H1 (cell line): ENCODE results near the gene ADD1. TPM values are rescaled to one million over a fixed set of nuclear protein-coding genes. Genes with fewer than 3 reads are reported as not detected.
A peak's percentile ranks its signal among the peaks of the same experiment; 100 is the strongest.

Experiments used
- CEBPB ChIP-seq: IDR thresholded peaks from 2 replicates; pipeline ENCODE4 v1.6.1; 2012; ENCODE audit warnings: low read depth, low read length
- CHD1 ChIP-seq: IDR thresholded peaks from 2 replicates; pipeline ENCODE4 v1.6.1; 2012; ENCODE audit warnings: low read depth, low read length, improper control_type of control experiment
- CTBP2 ChIP-seq: IDR thresholded peaks from 2 replicates; pipeline ENCODE4 v1.7.0; 2011; ENCODE audit warnings: borderline replicate concordance, mild to moderate bottlenecking, moderate library complexity, mixed read lengths, low read length; ENCODE audit not compliant: insufficient read depth, insufficient read length
- JUN ChIP-seq: IDR thresholded peaks from 2 replicates; pipeline ENCODE4 v1.6.1; 2011; ENCODE audit warnings: low read depth, mild to moderate bottlenecking, improper control_type of control experiment, low read length
- PHF8 ChIP-seq: fragments of 200-600 bp; sonication (generic); conservative IDR thresholded peaks from 2 replicates; pipeline ENCODE4 v1.7.1; 2012; ENCODE audit warnings: low read depth, mild to moderate bottlenecking, inconsistent platforms, low read length, moderate library complexity
- POLR2A ChIP-seq, 2 experiments: IDR thresholded peaks; 1 replicate in 1 of 2; 2 replicates in 1 of 2; pipeline ENCODE4 v1.6.1; 2011; ENCODE audit warnings: low read depth in 2 of 2, low read length in 2 of 2, mild to moderate bottlenecking in 2 of 2; ENCODE audit errors: control extremely low read depth in 1 of 2
- RNF2 ChIP-seq: fragments of 200-900, 300-1000 bp; sonication (generic); IDR thresholded peaks from 2 replicates; pipeline ENCODE4 v1.7.1; 2016; ENCODE audit warnings: borderline replicate concordance, low read depth, mild to moderate bottlenecking, antibody characterized with exemption, low read length; ENCODE audit not compliant: poor library complexity, severe bottlenecking; ENCODE audit errors: missing control alignments
- SIX5 ChIP-seq: IDR thresholded peaks from 2 replicates; pipeline ENCODE4 v1.6.1; 2011; ENCODE audit warnings: mild to moderate bottlenecking, low read depth, low read length
- SP2 ChIP-seq: IDR thresholded peaks from 2 replicates; pipeline ENCODE4 v1.6.1; 2012; ENCODE audit warnings: mild to moderate bottlenecking, low read length, inconsistent platforms
- TCF12 ChIP-seq: IDR thresholded peaks from 2 replicates; pipeline ENCODE4 v1.6.1; 2011; ENCODE audit warnings: low read depth, mild to moderate bottlenecking, low read length
- polyA plus RNA-seq, 7 experiments: library from polyadenylated mRNA; depleted of rRNA in 3 of 7; stranded (reverse) in 5 of 7; unstranded in 2 of 7; fragments of >200 nt in 5 of 7; fragments of 200-250 nt in 2 of 7; gene quantifications; 1 replicate in 5 of 7; 2 replicates in 1 of 7; 4 replicates in 1 of 7; pipeline versions ENCODE4 v1.2.1 to v1.2.3, GENCODE V29; 2011 to 2013; ENCODE audit warnings: missing spikeins in 2 of 7, mixed read lengths in 2 of 7
- total RNA-seq: library from RNA; stranded (reverse); fragmentation: NEBNext Ultra II Directional; extraction: Animal tissue kit (Norgen Biotek cat#: 25700); gene quantifications from 2 replicates; pipeline ENCODE4 v1.2.1, GENCODE V29; 2021
- TF ChIP-seq, protein P1 (sequence below): IDR thresholded peaks from 2 replicates; pipeline ENCODE4 v1.6.1; 2011; ENCODE audit warnings: low read depth, mild to moderate bottlenecking, low read length; ENCODE audit not compliant: insufficient read depth
- TF ChIP-seq, protein P2 (sequence below): IDR thresholded peaks from 2 replicates; pipeline ENCODE4 v1.6.1; 2012; ENCODE audit warnings: low read length, inconsistent platforms

ADD1 gene
- total and polyA plus RNA-seq, 2 of the 8 experiments (the other 6 are each of a cell fraction or from before 2014, with no cell fraction given), result 113 to 143 TPM

- TF ChIP-seq TCF12, result 0 out of 2 replicates have a peak, but pooled peaks have one; percentile 7
- no peak for TF ChIP-seq CEBPB
- TF ChIP-seq, protein P1, sequence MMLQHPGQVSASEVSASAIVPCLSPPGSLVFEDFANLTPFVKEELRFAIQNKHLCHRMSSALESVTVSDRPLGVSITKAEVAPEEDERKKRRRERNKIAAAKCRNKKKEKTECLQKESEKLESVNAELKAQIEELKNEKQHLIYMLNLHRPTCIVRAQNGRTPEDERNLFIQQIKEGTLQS, result 0 out of 2 replicates have a peak, but pooled peaks have one; percentile 39
- TF ChIP-seq, protein P2, sequence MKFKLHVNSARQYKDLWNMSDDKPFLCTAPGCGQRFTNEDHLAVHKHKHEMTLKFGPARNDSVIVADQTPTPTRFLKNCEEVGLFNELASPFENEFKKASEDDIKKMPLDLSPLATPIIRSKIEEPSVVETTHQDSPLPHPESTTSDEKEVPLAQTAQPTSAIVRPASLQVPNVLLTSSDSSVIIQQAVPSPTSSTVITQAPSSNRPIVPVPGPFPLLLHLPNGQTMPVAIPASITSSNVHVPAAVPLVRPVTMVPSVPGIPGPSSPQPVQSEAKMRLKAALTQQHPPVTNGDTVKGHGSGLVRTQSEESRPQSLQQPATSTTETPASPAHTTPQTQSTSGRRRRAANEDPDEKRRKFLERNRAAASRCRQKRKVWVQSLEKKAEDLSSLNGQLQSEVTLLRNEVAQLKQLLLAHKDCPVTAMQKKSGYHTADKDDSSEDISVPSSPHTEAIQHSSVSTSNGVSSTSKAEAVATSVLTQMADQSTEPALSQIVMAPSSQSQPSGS, result peak; percentile 79; the same call in 1 of the 2 replicates
- TF ChIP-seq POLR2A (IDR thresholded peaks at IDR 0.05; ENCODE audit: control extremely low read depth in 1 of 2, low read depth in 2 of 2, low read length in 2 of 2), result peak in 1 of 2 experiments; percentile 76; a peak in 2 of 3 replicates
- peak; percentile 68 for TF ChIP-seq RNF2
- no peak for TF ChIP-seq JUN
- TF ChIP-seq CHD1, result no peak
- TF ChIP-seq SP2, result no peak
- no peak for TF ChIP-seq CTBP2
- peak; percentile 86 for TF ChIP-seq PHF8
- TF ChIP-seq SIX5, result peak; percentile 96
- TF ChIP-seq, all 59 proteins: peak for 23
Observed at GRCh38 chr4:2963175-2963965, 119.7 kb downstream of the ADD1 start, which contains the start of the genes GRK4 and NOP14 (continued).
